WTC11 (cell line): ENCODE measurements around the gene CEP250. TPM values are rescaled to one million over a fixed set of nuclear protein-coding genes. Genes with fewer than 3 reads are reported as not detected.

ENCODE experiments used
- ATAC-seq: fragments of 200-7000 bp; cut with Tn5 transposase; 2 replicates; pipeline ENCODE4 v1.10.0; 2021; ENCODE audit warnings: mild to moderate bottlenecking, moderate library complexity
- CTCF ChIA-PET: fragments of 300-600 bp; sonication (Branson Sonifier 250); formaldehyde crosslinking; loops from one replicate; lab custom pipeline; 2021; ENCODE audit warnings: antibody characterized with exemption; lab: Charles Lee
- POLR2A ChIA-PET: fragments of 350-600 bp; sonication (Branson Sonifier 250); formaldehyde crosslinking; loops from one replicate; lab custom pipeline; 2021; ENCODE audit warnings: antibody characterized with exemption; lab: Charles Lee
- DNase-seq: peaks from one replicate; pipeline ENCODE4 v3.0.0; 2021; ENCODE audit warnings: low spot score
- H3K27ac Mint-ChIP-seq: 2 replicates; pipeline ENCODE4 v1.8.0; 2021; ENCODE audit warnings: mixed read lengths
- H3K27me3 Mint-ChIP-seq: 2 replicates; pipeline ENCODE4 v1.8.0; 2021; ENCODE audit warnings: low read depth, mild to moderate bottlenecking, moderate library complexity, mixed read lengths
- H3K36me3 Mint-ChIP-seq: 2 replicates; pipeline ENCODE4 v1.8.0; 2021; ENCODE audit warnings: mixed read lengths
- H3K4me1 Mint-ChIP-seq: 2 replicates; pipeline ENCODE4 v1.8.0; 2022; ENCODE audit warnings: mixed read lengths
- H3K4me3 Mint-ChIP-seq: 2 replicates; pipeline ENCODE4 v1.8.0; 2021; ENCODE audit warnings: mild to moderate bottlenecking, moderate library complexity, mixed read lengths
- H3K9me3 Mint-ChIP-seq: 2 replicates; pipeline ENCODE4 v1.8.0; 2021; ENCODE audit warnings: mixed read lengths
- CREB1 ChIP-seq: sonication (generic); formaldehyde crosslinking; IDR thresholded peaks from 2 replicates; pipeline ENCODE4 v1.8.0; 2023; ENCODE audit warnings: mild to moderate bottlenecking, missing genetic modification reagents
- E2F1 ChIP-seq: sonication (generic); formaldehyde crosslinking; IDR thresholded peaks from 2 replicates; pipeline ENCODE4 v1.8.0; 2022; ENCODE audit warnings: mild to moderate bottlenecking, missing genetic modification reagents
- ELF4 ChIP-seq: sonication (generic); formaldehyde crosslinking; IDR thresholded peaks from 2 replicates; pipeline ENCODE4 v1.8.1; 2022; ENCODE audit warnings: low read depth, mild to moderate bottlenecking, moderate library complexity, missing genetic modification reagents
- ERG ChIP-seq: fragments of 250-450 bp; sonication (Bioruptor Pico); IDR thresholded peaks from 2 replicates; pipeline ENCODE4 v1.8.0; 2021; ENCODE audit warnings: mild to moderate bottlenecking
- ESRRA ChIP-seq: sonication (generic); formaldehyde crosslinking; IDR thresholded peaks from 2 replicates; pipeline ENCODE4 v1.8.1; 2022; ENCODE audit warnings: mild to moderate bottlenecking, missing genetic modification reagents, borderline replicate concordance
- JUN ChIP-seq: sonication (generic); formaldehyde crosslinking; IDR thresholded peaks from 2 replicates; pipeline ENCODE4 v1.8.0; 2023; ENCODE audit warnings: mild to moderate bottlenecking, missing genetic modification reagents
- MLX ChIP-seq: sonication (generic); formaldehyde crosslinking; IDR thresholded peaks from 2 replicates; pipeline ENCODE4 v1.8.1; 2023; ENCODE audit warnings: mild to moderate bottlenecking, missing genetic modification reagents, moderate library complexity
- MYBL2 ChIP-seq: sonication (generic); formaldehyde crosslinking; IDR thresholded peaks from 2 replicates; pipeline ENCODE4 v1.8.1; 2023; ENCODE audit warnings: mild to moderate bottlenecking, moderate library complexity, missing genetic modification reagents
- NFATC4 ChIP-seq: fragments of 250-450 bp; sonication (Bioruptor Pico); IDR thresholded peaks from 2 replicates; pipeline ENCODE4 v1.9.0; 2021; ENCODE audit warnings: mild to moderate bottlenecking
- NFYB ChIP-seq: sonication (generic); formaldehyde crosslinking; conservative IDR thresholded peaks from 2 replicates; pipeline ENCODE4 v1.8.0; 2022; ENCODE audit warnings: low read depth, missing genetic modification reagents
- NR2C2 ChIP-seq: sonication (generic); formaldehyde crosslinking; IDR thresholded peaks from 2 replicates; pipeline ENCODE4 v1.8.0; 2022; ENCODE audit warnings: mild to moderate bottlenecking, missing genetic modification reagents
- PRDM15 ChIP-seq: sonication (generic); formaldehyde crosslinking; IDR thresholded peaks from 2 replicates; pipeline ENCODE4 v1.8.0; 2022; ENCODE audit warnings: missing genetic modification reagents
- PREB ChIP-seq: sonication (generic); formaldehyde crosslinking; IDR thresholded peaks from 2 replicates; pipeline ENCODE4 v1.8.1; 2022; ENCODE audit warnings: mild to moderate bottlenecking, missing genetic modification reagents, moderate library complexity, borderline replicate concordance
- SMAD3 ChIP-seq: sonication (generic); formaldehyde crosslinking; IDR thresholded peaks from 2 replicates; pipeline ENCODE4 v1.8.0; 2022; ENCODE audit warnings: missing genetic modification reagents, mild to moderate bottlenecking, borderline replicate concordance
- SOX15 ChIP-seq: fragments of 250-450 bp; sonication (Bioruptor Pico); IDR thresholded peaks from 2 replicates; pipeline ENCODE4 v1.9.0; 2021; ENCODE audit warnings: mild to moderate bottlenecking
- ZNF425 ChIP-seq: fragments of 250-450 bp; sonication (Bioruptor Pico); conservative IDR thresholded peaks from 2 replicates; pipeline ENCODE4 v1.9.0; 2021; ENCODE audit warnings: mild to moderate bottlenecking
- total RNA-seq: library from RNA; stranded (reverse); gene quantifications from 3 replicates; pipeline ENCODE4 v1.2.3, GENCODE V29; 2021

The CEP250 gene
- total RNA-seq, 1 experiment from 2014 or later: 63.1 TPM

GRCh38 chr20:35496481-35496880 is 41.1 kb downstream of the CEP250 start:
- no peak for ATAC-seq
- POLR2A ChIA-PET: no interaction called here
- TF ChIP-seq NFYB (CRISPR knock-in tag) (no peak), PRDM15 (CRISPR knock-in tag) (no peak), JUN (no peak), SOX15 (CRISPR knock-in tag) (no peak), CREB1 (CRISPR knock-in tag) (no peak), ZNF425 (CRISPR knock-in tag) (no peak), ESRRA (CRISPR knock-in tag) (no peak), MLX (CRISPR knock-in tag) (no peak)
- TF ChIP-seq, all 79 proteins: peak for 0
- CTCF ChIA-PET: interaction anchor here (1.0 to 1.6 kb wide), 2 partner anchors 14 to 49 kb away, joined by 4 read pairs; no protein-coding TSS in a partner anchor
- Mint-ChIP-seq H3K27me3 (no peaks in the 10 kb centered on the region), H3K27ac (no peak overlapping the region), H3K4me3 (no peak overlapping the region), H3K36me3 (peaks cover 71% of the 10 kb centered on the region), H3K9me3 (no peaks in the 10 kb centered on the region), H3K4me1 (no peaks in the 10 kb centered on the region)
- DNase-seq: no peak

- TF ChIP-seq SMAD3 (CRISPR knock-in tag): no peak
- TF ChIP-seq PREB: no peak
- no peak for TF ChIP-seq MYBL2 (CRISPR knock-in tag)
- no peak for TF ChIP-seq ELF4 (CRISPR knock-in tag)
- no peak for TF ChIP-seq CREB1 (CRISPR knock-in tag)
- TF ChIP-seq ERG (CRISPR knock-in tag): no peak
- no peak for TF ChIP-seq NR2C2 (CRISPR knock-in tag)
- no peak for TF ChIP-seq ESRRA (CRISPR knock-in tag)
- no peak for TF ChIP-seq NFATC4 (CRISPR knock-in tag)
- TF ChIP-seq E2F1 (CRISPR knock-in tag): no peak
- no peak for TF ChIP-seq MLX (CRISPR knock-in tag)
Measured at GRCh38 chr20:35497320-35497719, 41.9 kb downstream of the CEP250 start.

More at GRCh38 chr20:35497320-35497719, 41.9 kb downstream of the CEP250 start:
- H3K27ac Mint-ChIP-seq: no peak overlapping the region; the same call in 1 of the 2 replicates
- no peaks in the 10 kb centered on the region for H3K9me3 Mint-ChIP-seq
- H3K4me3 Mint-ChIP-seq: no peak overlapping the region
- H3K36me3 Mint-ChIP-seq: peaks cover 72% of the 10 kb centered on the region
- DNase-seq (no peak), ATAC-seq (no peak)
- no peaks in the 10 kb centered on the region for H3K27me3 Mint-ChIP-seq
- ChIA-PET CTCF (no interaction called here), POLR2A (no interaction called here)
- no peaks in the 10 kb centered on the region for H3K4me1 Mint-ChIP-seq
